Neural cell (in vitro differentiated cells): Measurements from ENCODE around the gene AFF3. TPM values are rescaled to one million over a fixed set of nuclear protein-coding genes. Genes with fewer than 3 reads are reported as not detected.

Source experiments
- H2AFZ ChIP-seq: fragments of 200-600, 300-800 bp; sonication (generic), shearing (Covaris generic); 2 replicates; pipeline ENCODE4 v1.6.0; 2014; ENCODE audit warnings: low read depth, mild to moderate bottlenecking, antibody characterized with exemption, low read length, moderate library complexity
- H3F3A ChIP-seq: fragments of 200-600 bp; shearing (Covaris generic); 2 replicates; pipeline ENCODE4 v1.6.1; 2016; ENCODE audit warnings: mild to moderate bottlenecking, moderate library complexity, mixed read lengths, antibody characterized with exemption, low read length; ENCODE audit not compliant: insufficient read depth, poor library complexity, severe bottlenecking
- H3K27ac ChIP-seq: fragments of 200-600, 300-800 bp; sonication (generic), shearing (Covaris generic); 2 replicates; pipeline ENCODE4 v1.5.1; 2014; ENCODE audit warnings: mild to moderate bottlenecking, low read length, moderate library complexity
- H3K27me3 ChIP-seq: fragments of 300-800, 200-600 bp; sonication (generic), shearing (Covaris generic); 2 replicates; pipeline ENCODE4 v1.6.0; 2014; ENCODE audit warnings: mild to moderate bottlenecking, low read depth, low read length, moderate library complexity; ENCODE audit not compliant: insufficient read depth
- H3K36me3 ChIP-seq: fragments of 300-800, 200-600 bp; sonication (generic), shearing (Covaris generic); 2 replicates; pipeline ENCODE4 v1.5.1; 2014; ENCODE audit warnings: mild to moderate bottlenecking, antibody characterized with exemption, low read length, moderate library complexity; ENCODE audit not compliant: insufficient read depth
- H3K4me2 ChIP-seq: fragments of 300-800, 200-600 bp; sonication (generic), shearing (Covaris generic); 2 replicates; pipeline ENCODE4 v1.6.0; 2014; ENCODE audit warnings: mild to moderate bottlenecking, low read length
- H3K4me3 ChIP-seq: fragments of 300-800, 200-600 bp; sonication (generic), shearing (Covaris generic); 2 replicates; pipeline ENCODE4 v1.5.1; 2014; ENCODE audit warnings: mild to moderate bottlenecking, low read length, moderate library complexity
- H3K79me2 ChIP-seq: fragments of 200-600 bp; shearing (Covaris generic); replicated peaks from 2 replicates; pipeline ENCODE4 v1.6.0; 2014; ENCODE audit warnings: mild to moderate bottlenecking, low read length, moderate library complexity; ENCODE audit not compliant: insufficient read depth
- H3K9ac ChIP-seq: fragments of 300-800, 200-600 bp; sonication (generic), shearing (Covaris generic); 2 replicates; pipeline ENCODE4 v1.6.1; 2016; ENCODE audit warnings: mild to moderate bottlenecking, low read length, mixed read lengths
- H3K9me2 ChIP-seq: fragments of 200-600 bp; shearing (Covaris generic); 2 replicates; pipeline ENCODE4 v1.6.1; 2016; ENCODE audit warnings: mild to moderate bottlenecking, low read length, mixed read lengths; ENCODE audit not compliant: insufficient read depth
- H3K9me3 ChIP-seq: fragments of 200-600, 300-800 bp; sonication (generic), shearing (Covaris generic); 2 replicates; pipeline ENCODE4 v1.6.1; 2016; ENCODE audit warnings: mild to moderate bottlenecking, mixed run types, low read length, moderate library complexity, mixed read lengths
- H4K20me1 ChIP-seq: fragments of 200-600 bp; shearing (Covaris generic); 2 replicates; pipeline ENCODE4 v1.6.1; 2016; ENCODE audit warnings: mild to moderate bottlenecking, mixed run types; ENCODE audit not compliant: insufficient read depth
- EP300 ChIP-seq: fragments of 450-650 bp; conservative IDR thresholded peaks from 2 replicates; pipeline ENCODE4 v1.6.1; 2014; ENCODE audit warnings: antibody characterized with exemption, mild to moderate bottlenecking, moderate library complexity; ENCODE audit not compliant: poor library complexity, severe bottlenecking
- EZH2 ChIP-seq: fragments of 200-600, 300-800 bp; shearing (Covaris generic), sonication (generic); IDR thresholded peaks from 2 replicates; pipeline ENCODE4 v1.6.1; 2014; ENCODE audit warnings: antibody characterized with exemption, low read length, borderline replicate concordance, mild to moderate bottlenecking; ENCODE audit not compliant: insufficient read depth, poor library complexity, severe bottlenecking
- MXI1 ChIP-seq: fragments of 450-650 bp; conservative IDR thresholded peaks from 2 replicates; pipeline ENCODE4 v1.6.1; 2014; ENCODE audit warnings: antibody characterized with exemption, mild to moderate bottlenecking; ENCODE audit not compliant: poor library complexity, severe bottlenecking
- POLR2AphosphoS5 ChIP-seq: IDR thresholded peaks from 2 replicates; pipeline ENCODE4 v1.6.1; 2012
- RAD21 ChIP-seq: fragments of 450-650 bp; conservative IDR thresholded peaks from 2 replicates; pipeline ENCODE4 v1.6.1; 2014; ENCODE audit warnings: antibody characterized with exemption, mild to moderate bottlenecking, moderate library complexity
- SMC3 ChIP-seq: fragments of 450-650 bp; conservative IDR thresholded peaks from 2 replicates; pipeline ENCODE4 v1.6.1; 2014; ENCODE audit warnings: antibody characterized with exemption, mild to moderate bottlenecking, moderate library complexity; ENCODE audit not compliant: poor library complexity
- TAF1 ChIP-seq: IDR thresholded peaks from 2 replicates; pipeline ENCODE4 v1.6.1; 2012; ENCODE audit warnings: low read depth
- polyA plus RNA-seq: library from polyadenylated mRNA; depleted of rRNA; stranded (reverse); fragments of >200 nt; gene quantifications from 2 replicates; pipeline ENCODE4 v1.2.3, GENCODE V29; 2014
- TF ChIP-seq, protein P1 (sequence below): IDR thresholded peaks from 2 replicates; pipeline ENCODE4 v1.6.1; 2012; ENCODE audit warnings: borderline replicate concordance
- TF ChIP-seq, protein P2 (sequence below): fragments of 450-650 bp; IDR thresholded peaks from 2 replicates; pipeline ENCODE4 v1.5.1; 2014; ENCODE audit warnings: antibody characterized with exemption, mild to moderate bottlenecking, moderate library complexity; ENCODE audit not compliant: poor library complexity, severe bottlenecking

AFF3 gene
- polyA plus RNA-seq, 1 donor from 2014 or later = 5.1 TPM

DNA sequence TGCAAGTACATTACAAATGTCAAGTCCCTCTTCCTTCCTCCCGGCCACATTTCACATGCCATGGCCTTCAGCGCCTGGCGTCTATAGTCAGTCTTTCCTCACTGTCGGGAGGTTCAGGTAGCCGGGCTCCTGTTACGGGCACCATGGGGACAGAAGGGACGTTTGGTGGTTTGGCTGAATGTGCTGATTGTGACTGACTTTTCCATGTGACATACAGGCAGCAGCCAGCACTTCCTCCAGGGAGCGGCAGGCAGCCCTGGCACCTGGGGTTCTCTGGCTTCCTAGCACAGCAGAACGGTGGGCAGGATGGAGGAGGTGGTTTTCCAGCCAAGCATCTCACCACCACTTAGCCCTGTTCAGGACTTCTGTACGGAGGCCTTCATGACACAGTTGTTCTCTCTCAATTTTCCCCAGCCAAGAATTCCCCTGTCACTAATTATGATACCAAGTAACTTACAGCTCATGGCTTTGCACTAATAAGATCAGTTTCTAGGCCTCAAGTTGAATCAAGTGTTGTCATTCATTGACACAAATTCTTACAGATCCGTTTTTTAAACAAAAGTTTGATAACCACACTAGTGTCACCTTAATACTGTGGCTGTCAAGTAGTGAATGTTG lies 568.6 kb downstream of the AFF3 start:
- Histone ChIP-seq H2AFZ (no peak overlapping the region), H3K4me2 (no peak overlapping the region), H3K36me3 (no peaks in the 10 kb centered on the region), H3K9me2 (no peaks in the 10 kb centered on the region), H3K27me3 (no peaks in the 10 kb centered on the region), H3K27ac (peak overlapping the region; percentile 78), H3K79me2 (no peaks in the 10 kb centered on the region), H3K4me3 (no peak overlapping the region), H3K9ac (no peak overlapping the region), H3K9me3 (no peaks in the 10 kb centered on the region), H4K20me1 (no peaks in the 10 kb centered on the region), H3F3A (peaks cover 4% of the 10 kb centered on the region)
- TF ChIP-seq, protein P1, sequence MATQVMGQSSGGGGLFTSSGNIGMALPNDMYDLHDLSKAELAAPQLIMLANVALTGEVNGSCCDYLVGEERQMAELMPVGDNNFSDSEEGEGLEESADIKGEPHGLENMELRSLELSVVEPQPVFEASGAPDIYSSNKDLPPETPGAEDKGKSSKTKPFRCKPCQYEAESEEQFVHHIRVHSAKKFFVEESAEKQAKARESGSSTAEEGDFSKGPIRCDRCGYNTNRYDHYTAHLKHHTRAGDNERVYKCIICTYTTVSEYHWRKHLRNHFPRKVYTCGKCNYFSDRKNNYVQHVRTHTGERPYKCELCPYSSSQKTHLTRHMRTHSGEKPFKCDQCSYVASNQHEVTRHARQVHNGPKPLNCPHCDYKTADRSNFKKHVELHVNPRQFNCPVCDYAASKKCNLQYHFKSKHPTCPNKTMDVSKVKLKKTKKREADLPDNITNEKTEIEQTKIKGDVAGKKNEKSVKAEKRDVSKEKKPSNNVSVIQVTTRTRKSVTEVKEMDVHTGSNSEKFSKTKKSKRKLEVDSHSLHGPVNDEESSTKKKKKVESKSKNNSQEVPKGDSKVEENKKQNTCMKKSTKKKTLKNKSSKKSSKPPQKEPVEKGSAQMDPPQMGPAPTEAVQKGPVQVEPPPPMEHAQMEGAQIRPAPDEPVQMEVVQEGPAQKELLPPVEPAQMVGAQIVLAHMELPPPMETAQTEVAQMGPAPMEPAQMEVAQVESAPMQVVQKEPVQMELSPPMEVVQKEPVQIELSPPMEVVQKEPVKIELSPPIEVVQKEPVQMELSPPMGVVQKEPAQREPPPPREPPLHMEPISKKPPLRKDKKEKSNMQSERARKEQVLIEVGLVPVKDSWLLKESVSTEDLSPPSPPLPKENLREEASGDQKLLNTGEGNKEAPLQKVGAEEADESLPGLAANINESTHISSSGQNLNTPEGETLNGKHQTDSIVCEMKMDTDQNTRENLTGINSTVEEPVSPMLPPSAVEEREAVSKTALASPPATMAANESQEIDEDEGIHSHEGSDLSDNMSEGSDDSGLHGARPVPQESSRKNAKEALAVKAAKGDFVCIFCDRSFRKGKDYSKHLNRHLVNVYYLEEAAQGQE = no peak

DNA sequence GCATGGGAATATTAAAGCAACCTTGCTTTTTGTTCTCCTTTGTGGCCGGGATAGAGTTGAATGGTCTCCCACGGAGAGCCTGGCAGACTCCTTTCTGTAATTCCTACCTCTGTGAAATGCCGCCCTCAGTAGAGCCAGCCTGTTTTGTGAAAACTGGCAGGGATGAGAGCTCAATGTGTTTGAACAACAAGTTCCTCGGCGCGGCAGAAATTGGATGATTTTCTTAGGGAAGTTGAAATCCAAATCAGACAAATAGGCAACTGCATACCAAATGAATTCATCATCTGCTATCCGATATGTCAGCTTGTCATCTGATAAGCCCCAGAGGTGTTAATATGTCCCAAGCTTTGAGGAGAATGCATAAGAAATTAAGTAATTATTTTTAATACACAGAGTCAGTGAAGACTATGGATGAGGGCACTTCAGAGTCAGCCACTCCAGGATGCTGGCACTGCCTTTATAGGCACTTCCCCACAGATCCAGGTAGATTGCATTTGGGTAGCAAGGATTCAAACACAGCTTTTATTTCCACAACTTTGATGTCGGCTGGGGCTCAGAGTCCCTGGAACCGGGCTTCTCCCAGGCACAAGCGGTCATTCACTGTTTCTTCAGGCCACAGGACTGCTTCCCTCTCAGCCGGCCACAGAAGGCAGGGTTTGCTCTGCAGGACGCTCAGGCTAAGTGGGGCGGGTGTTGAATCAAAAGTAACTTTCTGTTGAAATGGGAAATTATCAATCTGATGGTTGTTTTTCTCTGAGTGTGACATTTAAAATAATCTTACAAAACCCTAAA lies 569.8 kb downstream of the AFF3 start:
- no peak overlapping the region for H3K4me2 ChIP-seq
- no peaks in the 10 kb centered on the region for H3K9me3 ChIP-seq
- peak overlapping the region; percentile 78 for H3K27ac ChIP-seq
- peaks cover 4% of the 10 kb centered on the region for H3F3A ChIP-seq
- no peak overlapping the region for H2AFZ ChIP-seq
- H3K9me2 ChIP-seq = no peaks in the 10 kb centered on the region
- H3K36me3 ChIP-seq = peaks cover under 1% of the 10 kb centered on the region
- H3K9ac ChIP-seq = peak overlapping the region; percentile 48
- H3K4me3 ChIP-seq = peak overlapping the region; percentile 38
- H4K20me1 ChIP-seq = no peaks in the 10 kb centered on the region
- H3K27me3 ChIP-seq = no peaks in the 10 kb centered on the region
- TF ChIP-seq POLR2AphosphoS5 (no peak), RAD21 (no peak), EZH2 (no peak), TAF1 (no peak), MXI1 (no peak), EP300 (no peak), SMC3 (no peak)
- TF ChIP-seq, protein P1 = no peak
- TF ChIP-seq, protein P2, sequence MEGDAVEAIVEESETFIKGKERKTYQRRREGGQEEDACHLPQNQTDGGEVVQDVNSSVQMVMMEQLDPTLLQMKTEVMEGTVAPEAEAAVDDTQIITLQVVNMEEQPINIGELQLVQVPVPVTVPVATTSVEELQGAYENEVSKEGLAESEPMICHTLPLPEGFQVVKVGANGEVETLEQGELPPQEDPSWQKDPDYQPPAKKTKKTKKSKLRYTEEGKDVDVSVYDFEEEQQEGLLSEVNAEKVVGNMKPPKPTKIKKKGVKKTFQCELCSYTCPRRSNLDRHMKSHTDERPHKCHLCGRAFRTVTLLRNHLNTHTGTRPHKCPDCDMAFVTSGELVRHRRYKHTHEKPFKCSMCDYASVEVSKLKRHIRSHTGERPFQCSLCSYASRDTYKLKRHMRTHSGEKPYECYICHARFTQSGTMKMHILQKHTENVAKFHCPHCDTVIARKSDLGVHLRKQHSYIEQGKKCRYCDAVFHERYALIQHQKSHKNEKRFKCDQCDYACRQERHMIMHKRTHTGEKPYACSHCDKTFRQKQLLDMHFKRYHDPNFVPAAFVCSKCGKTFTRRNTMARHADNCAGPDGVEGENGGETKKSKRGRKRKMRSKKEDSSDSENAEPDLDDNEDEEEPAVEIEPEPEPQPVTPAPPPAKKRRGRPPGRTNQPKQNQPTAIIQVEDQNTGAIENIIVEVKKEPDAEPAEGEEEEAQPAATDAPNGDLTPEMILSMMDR = no peak
- no peaks in the 10 kb centered on the region for H3K79me2 ChIP-seq
